ENCODE measurements around the gene SNED1.

Gene SNED1

DNA sequence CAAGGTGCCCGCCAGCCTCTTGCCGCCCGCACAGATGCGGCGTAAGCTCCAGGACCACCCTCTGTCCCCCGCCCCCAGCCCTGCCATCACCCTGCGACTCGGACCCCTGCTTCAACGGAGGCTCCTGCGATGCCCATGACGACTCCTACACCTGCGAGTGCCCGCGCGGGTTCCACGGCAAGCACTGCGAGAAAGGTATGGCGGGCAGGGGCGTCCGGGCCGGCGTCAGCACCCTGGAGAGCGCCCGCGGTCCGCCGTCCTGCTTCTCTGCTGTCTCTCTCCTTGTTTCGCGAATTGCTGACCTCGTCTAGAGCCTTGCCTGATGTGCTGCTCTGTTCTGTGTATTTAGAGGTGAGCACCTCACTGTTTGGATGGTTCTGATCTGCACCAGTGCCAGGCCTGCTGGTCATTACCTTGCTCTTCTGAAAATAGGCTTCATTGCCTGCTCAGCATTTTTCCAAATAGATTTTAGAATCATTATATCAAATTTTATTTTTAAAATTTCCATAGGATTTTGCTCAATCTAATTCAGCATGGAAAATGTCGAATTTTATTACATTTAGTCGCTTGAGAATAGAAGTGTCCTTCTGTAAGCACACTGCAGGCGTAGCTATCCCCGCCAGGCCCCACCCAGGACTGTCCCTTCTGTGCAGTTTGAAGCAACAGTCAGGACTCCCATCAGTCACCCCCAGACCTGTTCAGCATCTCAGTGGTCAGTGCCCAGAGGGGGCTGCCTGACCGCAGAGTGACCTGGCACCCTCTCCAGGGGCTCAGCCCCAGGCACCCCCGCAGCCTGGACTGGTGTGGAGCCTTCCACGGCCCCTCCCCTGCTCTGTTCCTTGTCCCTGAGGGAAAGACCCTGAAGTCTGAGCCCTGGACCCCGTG is 51.6 kb downstream of the SNED1 start:
- Histone ChIP-seq H3K4ac (ENCODE audit: low read length) (no peak overlapping the region), H3K9ac (ENCODE audit: low read depth, low read length, poor library complexity) (no peak overlapping the region), H3K18ac (ENCODE audit: low read length) (no peak overlapping the region), H3K79me1 (ENCODE audit: low read depth, low read length) (peaks cover 3% of the 10 kb centered on the region), H3K4me2 (ENCODE audit: insufficient read depth, low read length, poor library complexity, severe bottlenecking) (no peak overlapping the region), H3K4me1 (ENCODE audit: control insufficient read depth in 2 of 2, insufficient read depth in 1 of 2, low read depth in 1 of 2, low read length in 2 of 2) (no peaks in the 10 kb centered on the region), H2BK5ac (ENCODE audit: low read length) (no peak overlapping the region), H3K27me3 (ENCODE audit: control insufficient read depth in 3 of 3, insufficient read depth in 3 of 3, low read depth in 1 of 3, low read length in 3 of 3) (peaks cover 0 to 29% (median 2%) of the 10 kb centered on the region in 3 experiments), H4K91ac (ENCODE audit: low read depth, low read length, poor library complexity) (no peak overlapping the region), H3K27ac (replicated peaks; ENCODE audit: low read length) (no peak overlapping the region), H3K14ac (ENCODE audit: low read length) (no peak overlapping the region), H3K4me3 (ENCODE audit: low read length in 2 of 2) (no peak overlapping the region), H2AK5ac (ENCODE audit: low read depth, low read length) (no peak overlapping the region), H2AFZ (ENCODE audit: low read length) (no peak overlapping the region), H3K9me3 (replicated peaks in 1 of 2; ENCODE audit: control insufficient read depth in 2 of 2, insufficient read depth in 1 of 2, low read depth in 1 of 2, low read length in 2 of 2) (no peaks in the 10 kb centered on the region), H2BK120ac (ENCODE audit: low read depth, low read length) (no peak overlapping the region), H3K36me3 (replicated peaks in 1 of 2; ENCODE audit: control insufficient read depth in 2 of 2, insufficient read depth in 2 of 2, low read length in 2 of 2) (no peaks in the 10 kb centered on the region), H2BK15ac (ENCODE audit: low read length) (no peak overlapping the region), H2BK12ac (ENCODE audit: low read length) (no peak overlapping the region), H3K23ac (ENCODE audit: low read depth, low read length, poor library complexity) (no peak overlapping the region), H4K8ac (ENCODE audit: low read depth, low read length) (no peak overlapping the region)
- DNase-seq (ENCODE audit: low spot score) = peak; percentile 38
- WGBS, 2 donors (ENCODE audit: extremely low coverage in 2 of 2, insufficient read length in 2 of 2, insufficient replicate concordance in 1 of 2) = no CpG with 5 or more reads among the region's 38 CpGs

- H3K9me3 ChIP-seq (replicated peaks in 1 of 2; ENCODE audit: control insufficient read depth in 2 of 2, insufficient read depth in 1 of 2, low read depth in 1 of 2, low read length in 2 of 2) = no peaks in the 10 kb centered on the region
- no peak overlapping the region for H3K4me2 ChIP-seq (ENCODE audit: insufficient read depth, low read length, poor library complexity, severe bottlenecking)
- peak overlapping the region; percentile 71 for H3K14ac ChIP-seq (ENCODE audit: low read length)
- no peak overlapping the region for H3K27ac ChIP-seq (replicated peaks; ENCODE audit: low read length)
- no peak overlapping the region for H4K8ac ChIP-seq (ENCODE audit: low read depth, low read length)
- H2AK5ac ChIP-seq (ENCODE audit: low read depth, low read length) = no peak overlapping the region
- H3K79me1 ChIP-seq (ENCODE audit: low read depth, low read length) = peaks cover 3% of the 10 kb centered on the region
- H3K9ac ChIP-seq (ENCODE audit: low read depth, low read length, poor library complexity) = peak overlapping the region; percentile 60
- H2BK15ac ChIP-seq (ENCODE audit: low read length) = no peak overlapping the region
- no peak for DNase-seq (ENCODE audit: low spot score)
- H2BK12ac ChIP-seq (ENCODE audit: low read length) = no peak overlapping the region
- H2BK5ac ChIP-seq (ENCODE audit: low read length) = no peak overlapping the region
- no peaks in the 10 kb centered on the region for H3K4me1 ChIP-seq (ENCODE audit: control insufficient read depth in 2 of 2, insufficient read depth in 1 of 2, low read depth in 1 of 2, low read length in 2 of 2)
- H4K91ac ChIP-seq (ENCODE audit: low read depth, low read length, poor library complexity) = no peak overlapping the region
- peak overlapping the region; percentile 17 for H3K23ac ChIP-seq (ENCODE audit: low read depth, low read length, poor library complexity)
- no peak overlapping the region for H3K4ac ChIP-seq (ENCODE audit: low read length)
- H3K18ac ChIP-seq (ENCODE audit: low read length) = no peak overlapping the region
- H3K4me3 ChIP-seq (ENCODE audit: low read length in 2 of 2) = no peak overlapping the region
- H2BK120ac ChIP-seq (ENCODE audit: low read depth, low read length) = no peak overlapping the region
- no peak overlapping the region for H2AFZ ChIP-seq (ENCODE audit: low read length)
- H3K36me3 ChIP-seq (replicated peaks in 1 of 2; ENCODE audit: control insufficient read depth in 2 of 2, insufficient read depth in 2 of 2, low read length in 2 of 2) = no peaks in the 10 kb centered on the region
- no CpG with 5 or more reads among the region's 18 CpGs for WGBS, 2 donors (ENCODE audit: extremely low coverage in 2 of 2, insufficient read length in 2 of 2, insufficient replicate concordance in 1 of 2)
- peaks cover 0 to 29% (median 2%) of the 10 kb centered on the region in 3 experiments for H3K27me3 ChIP-seq (ENCODE audit: control insufficient read depth in 3 of 3, insufficient read depth in 3 of 3, low read depth in 1 of 3, low read length in 3 of 3)
Observed at GRCh38 chr2:241050624-241051577, 52.5 kb downstream of the SNED1 start.

- no peaks in the 10 kb centered on the region for H3K4me1 ChIP-seq (ENCODE audit: control insufficient read depth in 2 of 2, insufficient read depth in 1 of 2, low read depth in 1 of 2, low read length in 2 of 2)
- H2BK5ac ChIP-seq (ENCODE audit: low read length) = no peak overlapping the region
- peak overlapping the region; percentile 43 for H3K23ac ChIP-seq (ENCODE audit: low read depth, low read length, poor library complexity)
- peak overlapping the region in 1 of 2 donors; percentile 29 for H3K4me3 ChIP-seq (ENCODE audit: low read length in 2 of 2)
- H4K91ac ChIP-seq (ENCODE audit: low read depth, low read length, poor library complexity) = no peak overlapping the region
- peak overlapping the region; percentile 22 for H2BK12ac ChIP-seq (ENCODE audit: low read length)
- H2BK120ac ChIP-seq (ENCODE audit: low read depth, low read length) = no peak overlapping the region
- peak overlapping the region; percentile 89 for H3K14ac ChIP-seq (ENCODE audit: low read length)
- H3K4ac ChIP-seq (ENCODE audit: low read length) = no peak overlapping the region
- no peak for DNase-seq (ENCODE audit: low spot score)
- H3K27me3 ChIP-seq (ENCODE audit: control insufficient read depth in 3 of 3, insufficient read depth in 3 of 3, low read depth in 1 of 3, low read length in 3 of 3) = peaks cover 0 to 29% (median 2%) of the 10 kb centered on the region in 3 experiments
- no CpG with 5 or more reads among the region's 33 CpGs for WGBS, 2 donors (ENCODE audit: extremely low coverage in 2 of 2, insufficient read length in 2 of 2, insufficient replicate concordance in 1 of 2)
- no peak overlapping the region for H2AFZ ChIP-seq (ENCODE audit: low read length)
- no peaks in the 10 kb centered on the region for H3K9me3 ChIP-seq (replicated peaks in 1 of 2; ENCODE audit: control insufficient read depth in 2 of 2, insufficient read depth in 1 of 2, low read depth in 1 of 2, low read length in 2 of 2)
- H3K4me2 ChIP-seq (ENCODE audit: insufficient read depth, low read length, poor library complexity, severe bottlenecking) = no peak overlapping the region
- no peak overlapping the region for H3K18ac ChIP-seq (ENCODE audit: low read length)
- H2AK5ac ChIP-seq (ENCODE audit: low read depth, low read length) = no peak overlapping the region
- H2BK15ac ChIP-seq (ENCODE audit: low read length) = no peak overlapping the region
- no peak overlapping the region for H4K8ac ChIP-seq (ENCODE audit: low read depth, low read length)
- no peaks in the 10 kb centered on the region for H3K36me3 ChIP-seq (replicated peaks in 1 of 2; ENCODE audit: control insufficient read depth in 2 of 2, insufficient read depth in 2 of 2, low read length in 2 of 2)
- no peak overlapping the region for H3K27ac ChIP-seq (replicated peaks; ENCODE audit: low read length)
- H3K79me1 ChIP-seq (ENCODE audit: low read depth, low read length) = peaks cover 3% of the 10 kb centered on the region
- H3K9ac ChIP-seq (ENCODE audit: low read depth, low read length, poor library complexity) = peak overlapping the region; percentile 44
Observed at GRCh38 chr2:241051578-241052487, 53.4 kb downstream of the SNED1 start.
